GM23248 (cell line): ENCODE results near the gene SMIM36.

Source experiments
- EZH2 ChIP-seq: fragments of 200-600 bp; sonication (generic); IDR thresholded peaks from 2 replicates; pipeline ENCODE4 v1.6.1; 2018; ENCODE audit warnings: antibody characterized with exemption, mild to moderate bottlenecking; ENCODE audit not compliant: insufficient read depth, poor library complexity, severe bottlenecking
- EZH2phosphoT487 ChIP-seq: fragments of 200-600 bp; sonication (generic); IDR thresholded peaks from 2 replicates; pipeline ENCODE4 v1.6.1; 2018; ENCODE audit warnings: antibody characterized with exemption, moderate library complexity, mild to moderate bottlenecking, low read depth; ENCODE audit not compliant: insufficient read depth

GRCh38 chr17:55416470-55417052 is 94.7 kb downstream of the SMIM36 start:
- no peak for TF ChIP-seq EZH2
- no peak for TF ChIP-seq EZH2phosphoT487
